Activated naive CD8-positive, alpha-beta T cell (primary cell): ENCODE results near the gene WNT2B.

Source experiments
- H3K27ac Mint-ChIP-seq: one replicate; pipeline ENCODE4 v1.8.0; 2021; ENCODE audit warnings: mixed read lengths
- H3K27me3 Mint-ChIP-seq: one replicate; pipeline ENCODE4 v1.8.0; 2021; ENCODE audit warnings: mixed read lengths
- H3K36me3 Mint-ChIP-seq: one replicate; pipeline ENCODE4 v1.8.0; 2021; ENCODE audit warnings: mixed read lengths
- H3K4me1 Mint-ChIP-seq: one replicate; pipeline ENCODE4 v1.8.0; 2021; ENCODE audit warnings: low read depth, mixed read lengths
- H3K4me3 Mint-ChIP-seq: one replicate; pipeline ENCODE4 v1.8.0; 2021; ENCODE audit warnings: mild to moderate bottlenecking, mixed read lengths
- H3K9me3 Mint-ChIP-seq: one replicate; pipeline ENCODE4 v1.8.0; 2021; ENCODE audit warnings: low read depth, mixed read lengths

WNT2B gene

GRCh38 chr1:112492076-112492475, 16.7 kb upstream of the WNT2B start:
- Mint-ChIP-seq H3K27me3 (peaks cover 18% of the 10 kb centered on the region), H3K4me3 (no peak overlapping the region), H3K36me3 (no peaks in the 10 kb centered on the region), H3K4me1 (no peaks in the 10 kb centered on the region), H3K9me3 (no peaks in the 10 kb centered on the region), H3K27ac (no peak overlapping the region)

- peaks cover 22% of the 10 kb centered on the region for H3K27me3 Mint-ChIP-seq
- H3K4me1 Mint-ChIP-seq, result no peaks in the 10 kb centered on the region
- no peaks in the 10 kb centered on the region for H3K9me3 Mint-ChIP-seq
- H3K27ac Mint-ChIP-seq, result no peak overlapping the region
- no peaks in the 10 kb centered on the region for H3K36me3 Mint-ChIP-seq
- no peak overlapping the region for H3K4me3 Mint-ChIP-seq
Measured at GRCh38 chr1:112493351-112493750, 15.4 kb upstream of the WNT2B start.

GRCh38 chr1:112496290-112496689, 12.5 kb upstream of the WNT2B start:
- H3K4me3 Mint-ChIP-seq, result no peak overlapping the region
- H3K4me1 Mint-ChIP-seq, result no peaks in the 10 kb centered on the region
- peaks cover 30% of the 10 kb centered on the region for H3K27me3 Mint-ChIP-seq
- H3K9me3 Mint-ChIP-seq, result no peaks in the 10 kb centered on the region
- H3K36me3 Mint-ChIP-seq, result no peaks in the 10 kb centered on the region
- H3K27ac Mint-ChIP-seq, result no peak overlapping the region

- peaks cover 2% of the 10 kb centered on the region for H3K4me1 Mint-ChIP-seq
Measured at GRCh38 chr1:112501810-112502641, 6.7 kb upstream of the WNT2B start.

GRCh38 chr1:112502826-112503225, 5.9 kb upstream of the WNT2B start:
- peak overlapping the region; percentile 72 for H3K4me3 Mint-ChIP-seq
- H3K36me3 Mint-ChIP-seq, result no peaks in the 10 kb centered on the region
- no peak overlapping the region for H3K27ac Mint-ChIP-seq
- peaks cover 7% of the 10 kb centered on the region for H3K4me1 Mint-ChIP-seq
- peaks cover 45% of the 10 kb centered on the region for H3K27me3 Mint-ChIP-seq
- H3K9me3 Mint-ChIP-seq, result no peaks in the 10 kb centered on the region

More at GRCh38 chr1:112501810-112502641, 6.7 kb upstream of the WNT2B start:
- Mint-ChIP-seq H3K4me3 (peak overlapping the region; percentile 72), H3K27me3 (peaks cover 43% of the 10 kb centered on the region), H3K27ac (no peak overlapping the region), H3K36me3 (no peaks in the 10 kb centered on the region), H3K9me3 (no peaks in the 10 kb centered on the region)

GRCh38 chr1:112504001-112504660, 4.6 kb upstream of the WNT2B start:
- Mint-ChIP-seq H3K4me3 (no peak overlapping the region), H3K9me3 (no peaks in the 10 kb centered on the region), H3K27ac (no peak overlapping the region), H3K4me1 (peaks cover 9% of the 10 kb centered on the region), H3K36me3 (no peaks in the 10 kb centered on the region), H3K27me3 (peaks cover 36% of the 10 kb centered on the region)

GRCh38 chr1:112504661-112505399, 3.9 kb upstream of the WNT2B start:
- Mint-ChIP-seq H3K27ac (no peak overlapping the region), H3K27me3 (peaks cover 30% of the 10 kb centered on the region), H3K4me3 (no peak overlapping the region)

GRCh38 chr1:112505400-112505785, 3.4 kb upstream of the WNT2B start:
- Mint-ChIP-seq H3K36me3 (no peaks in the 10 kb centered on the region), H3K9me3 (no peaks in the 10 kb centered on the region), H3K27ac (no peak overlapping the region), H3K27me3 (peaks cover 28% of the 10 kb centered on the region), H3K4me3 (no peak overlapping the region), H3K4me1 (peaks cover 9% of the 10 kb centered on the region)

More at GRCh38 chr1:112504661-112505399, 3.9 kb upstream of the WNT2B start:
- peaks cover 9% of the 10 kb centered on the region for H3K4me1 Mint-ChIP-seq
- H3K9me3 Mint-ChIP-seq, result no peaks in the 10 kb centered on the region
- H3K36me3 Mint-ChIP-seq, result no peaks in the 10 kb centered on the region

GRCh38 chr1:112505878-112506277, 2.9 kb upstream of the WNT2B start:
- H3K4me1 Mint-ChIP-seq, result peaks cover 9% of the 10 kb centered on the region
- no peak overlapping the region for H3K27ac Mint-ChIP-seq
- no peaks in the 10 kb centered on the region for H3K36me3 Mint-ChIP-seq
- H3K4me3 Mint-ChIP-seq, result no peak overlapping the region
- H3K27me3 Mint-ChIP-seq, result peaks cover 27% of the 10 kb centered on the region
- no peaks in the 10 kb centered on the region for H3K9me3 Mint-ChIP-seq

GRCh38 chr1:112506306-112506705, 2.5 kb upstream of the WNT2B start:
- Mint-ChIP-seq H3K9me3 (no peaks in the 10 kb centered on the region), H3K27me3 (peaks cover 24% of the 10 kb centered on the region), H3K36me3 (no peaks in the 10 kb centered on the region), H3K27ac (no peak overlapping the region), H3K4me1 (peaks cover 9% of the 10 kb centered on the region), H3K4me3 (no peak overlapping the region)

- H3K27ac Mint-ChIP-seq, result no peak overlapping the region
Measured at GRCh38 chr1:112506731-112507130, 2.0 kb upstream of the WNT2B start.

GRCh38 chr1:112507336-112507735, 1.4 kb upstream of the WNT2B start:
- no peaks in the 10 kb centered on the region for H3K36me3 Mint-ChIP-seq
- peaks cover 9% of the 10 kb centered on the region for H3K4me1 Mint-ChIP-seq
- peak overlapping the region; percentile 81 for H3K4me3 Mint-ChIP-seq
- peaks cover 24% of the 10 kb centered on the region for H3K27me3 Mint-ChIP-seq
- no peaks in the 10 kb centered on the region for H3K9me3 Mint-ChIP-seq
- H3K27ac Mint-ChIP-seq, result no peak overlapping the region

More at GRCh38 chr1:112506731-112507130, 2.0 kb upstream of the WNT2B start:
- Mint-ChIP-seq H3K36me3 (no peaks in the 10 kb centered on the region), H3K4me3 (no peak overlapping the region), H3K4me1 (peaks cover 9% of the 10 kb centered on the region), H3K27me3 (peaks cover 24% of the 10 kb centered on the region), H3K9me3 (no peaks in the 10 kb centered on the region)

GRCh38 chr1:112507921-112508277, 866 bp upstream of the WNT2B start:
- Mint-ChIP-seq H3K36me3 (no peaks in the 10 kb centered on the region), H3K27ac (no peak overlapping the region), H3K27me3 (peaks cover 19% of the 10 kb centered on the region), H3K4me1 (peaks cover 9% of the 10 kb centered on the region), H3K4me3 (peak overlapping the region; percentile 81), H3K9me3 (no peaks in the 10 kb centered on the region)

- Mint-ChIP-seq H3K4me1 (peaks cover 9% of the 10 kb centered on the region), H3K9me3 (no peaks in the 10 kb centered on the region), H3K27ac (no peak overlapping the region), H3K36me3 (no peaks in the 10 kb centered on the region), H3K4me3 (peak overlapping the region; percentile 52), H3K27me3 (peaks cover 10% of the 10 kb centered on the region)
Measured at GRCh38 chr1:112509005-112509659, 367 bp downstream of the WNT2B start.
